Measurements from ENCODE around the gene ACSL3.

DNA sequence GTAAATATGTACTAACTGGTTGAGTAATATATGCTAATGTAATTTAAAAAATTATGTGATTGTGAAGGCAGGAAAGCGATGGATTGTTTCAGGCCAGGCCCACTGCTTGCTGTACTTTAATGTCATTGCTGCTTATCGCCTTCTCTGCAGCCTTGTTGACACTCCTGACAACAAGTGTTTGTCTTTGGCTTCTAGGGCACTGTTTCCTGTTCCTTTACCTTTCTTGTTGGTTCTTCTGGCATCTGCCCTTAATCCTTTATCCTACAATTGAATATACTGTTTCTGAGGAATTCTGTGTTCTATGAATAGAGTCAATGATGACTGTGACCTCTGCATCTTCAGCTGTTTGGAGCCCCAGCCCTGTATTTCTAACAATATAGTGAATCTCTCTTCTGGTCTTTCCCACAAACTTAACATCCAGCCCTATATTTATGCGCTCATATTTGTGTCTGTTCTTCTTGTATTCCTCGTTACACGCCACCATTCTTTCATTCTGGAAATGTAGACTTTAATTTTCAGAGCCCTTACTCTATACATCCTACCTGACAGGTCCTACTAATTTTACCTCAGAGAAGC is 17.6 kb downstream of the ACSL3 start:
- TF ChIP-seq, protein P1, sequence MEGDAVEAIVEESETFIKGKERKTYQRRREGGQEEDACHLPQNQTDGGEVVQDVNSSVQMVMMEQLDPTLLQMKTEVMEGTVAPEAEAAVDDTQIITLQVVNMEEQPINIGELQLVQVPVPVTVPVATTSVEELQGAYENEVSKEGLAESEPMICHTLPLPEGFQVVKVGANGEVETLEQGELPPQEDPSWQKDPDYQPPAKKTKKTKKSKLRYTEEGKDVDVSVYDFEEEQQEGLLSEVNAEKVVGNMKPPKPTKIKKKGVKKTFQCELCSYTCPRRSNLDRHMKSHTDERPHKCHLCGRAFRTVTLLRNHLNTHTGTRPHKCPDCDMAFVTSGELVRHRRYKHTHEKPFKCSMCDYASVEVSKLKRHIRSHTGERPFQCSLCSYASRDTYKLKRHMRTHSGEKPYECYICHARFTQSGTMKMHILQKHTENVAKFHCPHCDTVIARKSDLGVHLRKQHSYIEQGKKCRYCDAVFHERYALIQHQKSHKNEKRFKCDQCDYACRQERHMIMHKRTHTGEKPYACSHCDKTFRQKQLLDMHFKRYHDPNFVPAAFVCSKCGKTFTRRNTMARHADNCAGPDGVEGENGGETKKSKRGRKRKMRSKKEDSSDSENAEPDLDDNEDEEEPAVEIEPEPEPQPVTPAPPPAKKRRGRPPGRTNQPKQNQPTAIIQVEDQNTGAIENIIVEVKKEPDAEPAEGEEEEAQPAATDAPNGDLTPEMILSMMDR (IDR thresholded peaks at IDR 0.05) = no peak
- TF ChIP-seq POLR2A (IDR thresholded peaks at IDR 0.05) = no peak

Measured in testis (tissue), 2 donors.